ENCODE measurements around the gene TRMT44.

GRCh38 chr4:8411351-8412180 is 29.0 kb upstream of the TRMT44 start:
- no peak for TF ChIP-seq SATB2 (CRISPR knock-in tag; IDR thresholded peaks at IDR 0.05)
- TF ChIP-seq NCOA2 (CRISPR knock-in tag; IDR thresholded peaks at IDR 0.05) = no peak
- TF ChIP-seq TFDP2 (CRISPR knock-in tag; IDR thresholded peaks at IDR 0.05) = no peak
- no peak for TF ChIP-seq CTCF (CRISPR knock-in tag; IDR thresholded peaks at IDR 0.05)
- TF ChIP-seq RAD51 (IDR thresholded peaks at IDR 0.05; ENCODE audit: borderline replicate concordance) = no peak
- TF ChIP-seq NR2F2 (IDR thresholded peaks at IDR 0.05; ENCODE audit: borderline replicate concordance, low read depth) = no peak
- TF ChIP-seq POLR2A (IDR thresholded peaks at IDR 0.05; ENCODE audit: insufficient read depth in 1 of 2, low read depth in 2 of 2, low read length in 2 of 2) = no peak
- TF ChIP-seq ELF1 (CRISPR knock-in tag; IDR thresholded peaks at IDR 0.05) = no peak
- no peak for TF ChIP-seq RAD21 (CRISPR knock-in tag; IDR thresholded peaks at IDR 0.05)
- TF ChIP-seq ZNF432 (CRISPR knock-in tag; IDR thresholded peaks at IDR 0.05; ENCODE audit: borderline replicate concordance) = no peak
